DND-41 (cell line): ENCODE data around the gene CHTF18.

Source experiments
- CTCF ChIP-seq: IDR thresholded peaks from 2 replicates; pipeline ENCODE4 v1.5.1; 2012; ENCODE audit warnings: borderline replicate concordance, low read length, moderate library complexity, mild to moderate bottlenecking; ENCODE audit not compliant: poor library complexity, severe bottlenecking; ENCODE audit errors: extremely low read depth
- EZH2 ChIP-seq: IDR thresholded peaks from 3 replicates; pipeline ENCODE4 v1.6.1; 2012; ENCODE audit warnings: borderline replicate concordance, low read depth, mild to moderate bottlenecking, moderate library complexity, low read length, inconsistent platforms; ENCODE audit not compliant: severe bottlenecking

GRCh38 chr16:797120-797420, 8.7 kb downstream of the CHTF18 start:
- TF ChIP-seq CTCF (no peak), EZH2 (no peak)
